ENCODE results near the gene XKR7.

Gene XKR7

GRCh38 chr20:31945319-31945718 is 22.6 kb upstream of the XKR7 start:
- no peak for DNase-seq (ENCODE audit: low spot score)

- no peak for DNase-seq (ENCODE audit: low spot score)
Observed at GRCh38 chr20:31945785-31946184, 22.2 kb upstream of the XKR7 start.

GRCh38 chr20:31948008-31948407 is 19.9 kb upstream of the XKR7 start:
- no peak for DNase-seq (ENCODE audit: low spot score)

- no peak for DNase-seq (ENCODE audit: low spot score)
Observed at GRCh38 chr20:31949877-31950646, 17.9 kb upstream of the XKR7 start.

GRCh38 chr20:31951203-31951529 is 16.8 kb upstream of the XKR7 start:
- DNase-seq (ENCODE audit: low spot score): no peak

GRCh38 chr20:31951530-31952453 is 16.2 kb upstream of the XKR7 start, which contains the start of gene PDRG1:
PDRG1 (minus strand) TSS chr20:31952046; CDS start chr20:31951961, 85 bp downstream.
- peak; percentile 95 for DNase-seq (ENCODE audit: low spot score)

- DNase-seq (ENCODE audit: low spot score): no peak
Observed at GRCh38 chr20:31953556-31954148, 14.3 kb upstream of the XKR7 start.

- DNase-seq (ENCODE audit: low spot score): no peak
Observed at GRCh38 chr20:31954500-31954899, 13.5 kb upstream of the XKR7 start.

GRCh38 chr20:31956556-31957526 is 11.1 kb upstream of the XKR7 start:
- DNase-seq (ENCODE audit: low spot score): no peak

- DNase-seq (ENCODE audit: low spot score): no peak
Observed at GRCh38 chr20:31962761-31963160, 5.2 kb upstream of the XKR7 start.

GRCh38 chr20:31963889-31964288 is 4.1 kb upstream of the XKR7 start:
- DNase-seq (ENCODE audit: low spot score): no peak

GRCh38 chr20:31966991-31967655 is 828 bp upstream of the XKR7 start:
- DNase-seq (ENCODE audit: low spot score): no peak

GRCh38 chr20:31968291-31969126 is 558 bp downstream of the XKR7 start:
- peak; percentile 58 for DNase-seq (ENCODE audit: low spot score)

GRCh38 chr20:31969991-31970390 is 2.0 kb downstream of the XKR7 start:
- DNase-seq (ENCODE audit: low spot score): no peak

- DNase-seq (ENCODE audit: low spot score): no peak
Observed at GRCh38 chr20:31972471-31973021, 4.6 kb downstream of the XKR7 start.

- no peak for DNase-seq (ENCODE audit: low spot score)
Observed at GRCh38 chr20:31974296-31974695, 6.3 kb downstream of the XKR7 start.

GRCh38 chr20:31974951-31975487 is 7.1 kb downstream of the XKR7 start:
- DNase-seq (ENCODE audit: low spot score): no peak

- DNase-seq (ENCODE audit: low spot score): no peak
Observed at GRCh38 chr20:31975874-31976273, 7.9 kb downstream of the XKR7 start.

GRCh38 chr20:31977080-31977479 is 9.1 kb downstream of the XKR7 start:
- DNase-seq (ENCODE audit: low spot score): no peak

All from CD4-positive, alpha-beta T cell treated with Interleukin-6 at 100 ng/mL for 8 hours (primary cell).